Measurements from ENCODE around the gene F2R.
"Not testable (repeated sequence)": the region's sequence is repeated elsewhere in the genome, so short reads cannot be mapped to it uniquely, and the experiment has no call there.

The F2R gene

DNA sequence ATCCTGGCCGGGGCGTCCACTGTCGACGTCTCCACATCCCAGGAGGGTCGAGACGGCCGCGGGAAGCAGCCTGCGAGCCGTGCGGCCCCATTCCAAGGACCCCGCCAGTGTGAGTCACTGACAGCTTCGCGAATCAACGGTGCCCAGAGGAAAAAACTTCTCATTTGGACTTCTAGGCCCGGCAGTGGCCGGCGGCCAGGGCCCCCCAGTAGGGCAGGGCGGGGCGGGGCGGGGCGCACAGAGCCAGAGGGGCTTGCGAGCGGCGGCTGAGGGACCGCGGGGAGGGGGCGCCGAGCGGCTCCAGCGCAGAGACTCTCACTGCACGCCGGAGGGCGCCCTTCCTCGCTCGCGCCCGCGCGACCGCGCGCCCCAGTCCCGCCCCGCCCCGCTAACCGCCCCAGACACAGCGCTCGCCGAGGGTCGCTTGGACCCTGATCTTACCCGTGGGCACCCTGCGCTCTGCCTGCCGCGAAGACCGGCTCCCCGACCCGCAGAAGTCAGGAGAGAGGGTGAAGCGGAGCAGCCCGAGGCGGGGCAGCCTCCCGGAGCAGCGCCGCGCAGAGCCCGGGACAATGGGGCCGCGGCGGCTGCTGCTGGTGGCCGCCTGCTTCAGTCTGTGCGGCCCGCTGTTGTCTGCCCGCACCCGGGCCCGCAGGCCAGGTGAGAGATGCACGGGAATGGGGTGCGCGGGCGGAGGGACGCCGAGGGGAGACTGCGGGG, at the start of gene F2R:
Gene F2R (plus strand): TSS at position 391 of the 720 bp plus-strand sequence. CDS start 182 bp downstream, at position 573.
- peak; percentile 59 for DNase-seq

DNA sequence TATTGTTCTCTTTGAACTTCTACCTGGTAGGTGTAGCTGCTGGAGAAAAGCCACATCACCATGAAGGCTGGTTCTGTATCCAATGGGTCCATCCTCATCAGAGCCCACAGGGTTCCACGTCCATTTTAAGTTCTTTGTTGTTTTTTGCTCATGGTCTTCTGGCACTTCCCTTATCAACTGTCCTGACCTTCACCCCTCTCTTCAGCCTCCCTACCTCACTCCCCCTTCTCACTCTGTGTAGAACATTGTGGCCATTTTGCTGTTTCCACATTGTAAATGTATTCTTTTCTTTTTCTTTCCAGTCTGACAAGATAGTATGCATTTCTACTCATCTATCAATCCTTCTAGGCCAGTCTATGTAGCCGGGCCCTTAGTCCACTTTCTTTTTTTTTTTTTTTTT, 48.4 kb upstream of the F2R start:
- no peak for DNase-seq

DNA sequence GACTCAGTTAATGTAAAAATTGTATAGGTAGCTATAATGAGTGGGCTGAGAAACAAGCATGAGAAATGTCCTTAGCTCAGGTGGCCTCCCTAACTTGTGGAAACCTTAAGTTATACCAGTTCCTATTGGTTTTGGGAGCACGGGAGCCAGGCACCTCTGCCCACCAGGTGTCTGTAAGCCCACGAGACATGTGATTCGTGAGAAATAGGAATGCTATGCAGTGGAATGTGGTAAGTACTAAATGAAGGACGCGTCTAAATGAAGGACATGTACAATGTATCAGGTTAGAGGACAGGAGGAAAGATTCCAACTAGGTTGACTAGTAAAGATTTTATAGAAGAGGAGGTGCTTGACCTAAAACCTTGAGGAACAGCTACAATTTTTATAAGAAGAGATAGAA, 46.7 kb upstream of the F2R start:
- no peak for DNase-seq

DNA sequence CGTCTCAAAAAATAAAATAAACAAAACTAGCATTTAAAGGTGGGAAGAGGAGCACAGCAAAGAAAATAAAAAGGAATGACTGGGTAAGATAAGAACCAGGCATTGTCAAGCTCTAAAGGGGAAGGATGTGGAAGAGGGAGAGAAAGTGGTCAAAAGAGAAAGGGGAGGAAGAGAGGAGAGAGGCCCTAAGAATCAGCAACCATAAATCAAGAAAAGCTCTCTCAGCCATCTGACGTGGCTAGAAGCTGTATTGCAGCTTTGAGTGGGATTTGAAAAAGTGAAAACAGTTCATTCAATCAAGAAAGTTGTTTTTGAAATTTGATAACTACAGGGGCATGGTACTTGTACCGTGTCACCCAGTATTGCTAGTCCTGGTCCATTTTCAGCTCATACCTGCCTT, 45.4 kb upstream of the F2R start:
- no peak for DNase-seq

DNA sequence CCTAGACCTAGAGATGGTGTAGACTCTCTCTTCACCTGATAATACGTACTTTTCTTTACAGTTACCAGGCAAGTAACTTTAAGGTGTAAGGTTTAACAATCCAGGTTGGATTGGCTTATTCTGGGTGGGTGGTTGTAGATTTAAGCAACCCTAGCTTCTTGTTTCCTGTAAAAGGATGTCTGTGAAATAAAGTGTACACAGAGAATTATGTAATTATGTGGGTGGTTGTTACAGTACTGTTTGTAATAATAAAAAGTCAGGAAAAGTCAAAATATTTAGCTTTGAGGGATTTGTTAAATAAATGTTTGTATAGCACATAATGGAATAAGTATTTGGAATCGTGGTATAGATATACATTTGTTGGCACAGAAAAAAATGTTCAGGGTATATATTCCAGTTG, 43.7 kb upstream of the F2R start:
- DNase-seq: no peak

DNA sequence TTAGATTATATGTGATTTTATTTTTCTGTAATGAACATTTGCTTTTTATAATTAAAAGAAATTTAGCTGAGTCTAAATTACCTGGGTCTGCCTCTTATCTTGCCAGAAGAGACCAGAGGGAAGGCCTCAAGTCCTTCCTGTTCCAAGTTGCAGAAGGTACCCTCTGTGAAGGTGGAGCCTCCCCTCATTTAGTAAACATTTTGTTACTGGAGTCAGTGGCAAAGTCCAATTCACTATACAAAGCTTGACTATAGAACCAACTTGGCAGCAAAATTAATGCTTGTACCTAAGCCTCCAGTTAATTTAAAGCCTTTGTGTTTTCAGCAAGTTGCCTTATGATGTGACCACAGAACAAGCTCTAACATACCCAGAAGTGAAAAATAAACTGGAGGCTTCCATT, 42.8 kb upstream of the F2R start:
- no peak for DNase-seq

DNA sequence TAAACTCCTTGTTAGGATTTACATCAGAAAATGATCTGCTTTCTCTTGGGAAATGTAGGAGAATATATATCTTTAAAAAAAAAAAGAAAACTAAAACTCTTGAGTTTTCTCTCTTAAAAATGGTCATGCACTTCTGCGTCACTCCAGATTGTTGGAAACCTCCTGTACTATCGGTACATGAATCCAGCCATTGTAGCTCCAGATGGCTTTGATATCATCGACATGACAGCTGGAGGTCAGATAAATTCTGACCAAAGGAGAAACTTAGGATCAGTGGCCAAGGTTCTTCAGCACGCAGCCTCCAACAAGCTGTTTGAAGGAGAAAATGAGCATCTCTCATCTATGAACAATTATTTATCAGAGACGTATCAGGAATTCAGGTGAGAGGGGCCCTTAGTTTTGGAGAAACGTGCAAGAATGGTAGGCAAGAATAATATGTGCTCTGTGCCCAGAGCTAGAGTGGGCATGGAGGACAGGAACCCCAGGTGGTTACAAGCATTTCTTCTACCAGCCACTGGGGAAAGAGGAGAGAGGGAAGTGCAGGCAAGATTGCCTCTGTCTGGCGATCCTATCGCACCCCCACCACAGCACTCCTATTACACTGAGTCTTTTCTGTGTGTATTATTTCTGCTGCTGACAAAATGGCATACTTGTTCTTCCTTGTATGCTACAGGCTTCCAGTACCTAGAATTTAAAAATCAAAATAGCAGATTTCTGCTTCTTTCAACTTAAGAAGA, 41.4 kb upstream of the F2R start:
- DNase-seq: no peak

DNA sequence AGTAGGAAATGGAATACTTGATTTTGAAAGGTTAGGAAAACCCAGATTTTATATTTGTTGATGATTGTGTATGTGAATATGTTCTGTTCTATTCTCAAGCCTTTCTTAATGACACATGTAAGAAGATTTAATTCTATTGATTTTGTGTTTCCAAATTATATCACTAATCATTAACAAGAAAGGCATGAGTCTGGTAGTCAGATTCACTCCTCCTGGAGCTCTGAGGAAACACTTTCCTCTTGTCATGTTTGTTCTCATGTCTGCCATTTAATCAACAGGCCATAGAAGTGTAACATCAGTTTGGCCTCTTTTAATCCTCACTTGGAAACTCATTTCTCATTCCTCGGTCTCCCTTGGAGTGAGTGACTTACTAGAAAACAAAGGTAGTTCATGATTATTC, 40.6 kb upstream of the F2R start:
- no peak for DNase-seq

DNA sequence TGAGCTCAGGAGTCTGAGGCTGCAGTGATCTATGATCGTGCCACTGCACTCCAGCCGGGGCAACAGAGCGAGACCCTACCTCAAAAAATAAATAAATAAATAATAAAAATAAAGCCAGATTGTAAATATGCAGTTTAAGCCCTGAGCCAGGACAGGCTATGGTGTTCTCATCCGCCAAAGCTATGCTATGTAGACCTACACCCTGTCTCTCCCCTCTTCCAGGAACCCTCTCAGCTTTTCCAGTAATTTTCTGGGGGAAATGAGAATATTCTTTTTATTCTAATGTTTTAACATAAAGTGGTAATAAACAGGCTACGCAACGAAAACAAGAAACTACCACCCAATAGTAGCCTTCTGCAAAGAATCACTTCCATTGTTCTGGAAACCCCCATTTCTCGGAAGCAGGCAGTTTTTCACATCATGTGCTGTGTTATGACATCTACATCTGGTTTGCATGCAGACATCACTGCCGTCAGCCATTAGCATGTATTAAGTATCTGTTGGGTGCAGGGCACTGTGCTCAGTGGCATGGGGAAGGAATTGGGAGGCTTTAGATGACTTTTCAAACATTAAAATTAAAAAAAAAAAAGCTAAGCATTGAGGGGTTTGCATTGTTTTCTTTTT, 38.0 kb upstream of the F2R start:
- no peak for DNase-seq

DNA sequence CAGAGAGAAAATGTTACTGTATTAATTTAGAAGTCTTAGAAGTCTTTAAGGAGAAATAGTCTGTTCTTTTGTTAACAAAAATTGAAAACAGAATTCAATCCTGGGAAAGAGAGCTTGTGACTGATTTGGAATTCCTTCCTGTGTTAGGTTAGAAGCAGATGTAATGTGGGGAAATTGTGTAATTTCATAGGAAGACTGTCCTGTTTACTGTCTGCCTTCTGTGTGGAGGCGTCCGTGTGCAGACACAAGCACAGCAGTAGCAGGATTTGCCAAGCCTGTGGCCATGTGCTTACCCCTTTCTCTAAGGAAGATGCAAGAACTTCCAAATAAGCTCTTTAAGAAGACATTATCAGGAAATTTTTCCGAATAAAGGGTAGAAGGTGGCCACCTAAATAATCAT, 36.7 kb upstream of the F2R start:
- DNase-seq: no peak

DNA sequence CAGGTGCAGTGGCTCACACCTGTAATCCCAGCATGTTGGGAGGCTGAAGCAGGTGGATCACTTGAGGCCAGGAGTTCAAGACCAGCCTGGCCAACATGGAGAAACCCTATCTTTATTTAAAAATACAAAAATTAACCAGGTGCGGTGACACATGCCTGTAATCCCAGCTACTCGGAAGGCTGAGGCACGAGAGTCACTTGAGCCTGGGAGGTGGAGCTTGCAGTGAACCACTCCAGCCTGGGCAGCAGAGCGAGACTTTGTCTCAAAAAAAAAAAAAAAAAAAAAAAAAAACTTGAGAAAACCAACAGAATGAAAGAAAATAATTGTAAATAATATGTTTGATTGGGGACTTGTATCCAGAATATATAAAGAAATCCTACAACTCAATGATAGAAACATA, 35.1 kb upstream of the F2R start:
- DNase-seq: not testable (repeated sequence)

DNA sequence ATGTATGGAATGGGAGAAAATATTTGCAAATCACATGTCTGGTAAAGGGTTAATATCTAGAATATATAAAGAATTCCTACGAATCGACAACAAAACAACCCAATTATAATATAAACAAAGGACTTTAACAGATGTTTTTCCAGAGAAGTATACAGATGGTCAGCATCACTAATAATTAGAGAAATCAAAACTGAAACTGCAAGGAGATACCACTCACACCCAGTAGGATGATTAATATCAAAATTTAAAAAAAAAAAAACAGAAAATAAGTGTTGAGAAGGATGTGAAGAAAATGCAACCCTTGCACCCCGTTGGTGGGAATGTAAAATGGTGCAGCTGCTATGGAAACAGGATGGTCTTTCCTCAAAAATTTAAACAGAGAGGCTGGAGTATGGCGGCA, 34.6 kb upstream of the F2R start:
- DNase-seq: no peak

DNA sequence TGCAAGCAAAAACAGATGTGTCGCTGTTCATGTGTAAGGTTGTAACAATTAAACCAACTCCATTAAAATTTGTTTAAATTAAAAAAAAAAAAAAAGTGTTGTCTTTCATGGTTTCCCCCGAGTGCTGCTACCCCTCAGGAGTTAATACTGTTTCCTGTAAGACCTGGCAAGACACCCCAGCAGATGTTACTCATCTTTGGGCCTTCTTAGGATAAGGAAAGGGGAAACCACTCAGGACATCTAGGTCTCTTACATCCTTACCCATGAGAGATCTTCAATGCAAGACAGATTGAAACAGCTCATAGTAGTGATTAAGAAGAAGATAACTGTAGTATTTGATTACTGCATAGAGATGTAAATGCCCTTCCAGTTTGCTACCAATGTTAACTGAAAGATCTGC, 33.5 kb upstream of the F2R start:
- DNase-seq: no peak

DNA sequence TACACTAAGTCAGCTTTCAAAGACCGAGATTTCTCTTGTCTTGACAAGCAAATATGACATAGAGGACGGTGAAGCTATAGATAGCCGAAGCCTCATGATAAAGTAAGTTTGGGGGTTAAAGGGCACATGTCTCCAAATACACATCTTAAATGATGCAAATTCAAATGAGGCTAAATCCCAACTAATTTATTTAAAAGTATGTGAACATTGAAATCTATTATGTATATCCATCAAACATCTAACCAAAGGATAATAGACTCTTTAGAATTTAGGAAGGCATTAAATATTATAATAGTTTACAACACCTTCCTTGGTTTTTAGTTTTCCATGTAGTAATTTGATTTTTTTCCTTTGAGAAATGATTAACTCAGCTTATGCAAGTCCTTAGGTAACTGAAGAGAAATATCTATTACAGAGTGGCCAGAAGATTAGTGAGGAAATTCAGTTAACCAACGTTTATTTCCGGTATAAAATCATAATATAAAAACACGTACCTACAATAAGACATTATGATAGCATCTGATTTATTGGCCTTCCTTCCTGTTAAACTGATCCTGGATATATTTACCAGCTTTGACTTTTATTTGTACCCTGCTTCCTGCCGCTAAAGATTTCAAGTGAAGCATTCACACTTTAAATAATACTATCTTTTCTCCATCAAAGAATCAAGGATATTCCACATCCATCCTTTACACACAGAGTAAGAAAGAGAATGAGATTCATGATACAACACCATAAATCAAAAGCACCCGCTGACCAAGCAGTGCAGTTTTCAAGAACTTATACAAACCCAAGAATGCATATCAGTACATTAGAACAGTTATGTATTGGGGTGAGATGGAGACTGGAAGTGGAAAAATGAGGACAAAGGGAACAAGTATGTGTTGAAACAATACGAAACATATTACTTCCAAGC, 31.9 kb upstream of the F2R start:
- no peak for DNase-seq

DNA sequence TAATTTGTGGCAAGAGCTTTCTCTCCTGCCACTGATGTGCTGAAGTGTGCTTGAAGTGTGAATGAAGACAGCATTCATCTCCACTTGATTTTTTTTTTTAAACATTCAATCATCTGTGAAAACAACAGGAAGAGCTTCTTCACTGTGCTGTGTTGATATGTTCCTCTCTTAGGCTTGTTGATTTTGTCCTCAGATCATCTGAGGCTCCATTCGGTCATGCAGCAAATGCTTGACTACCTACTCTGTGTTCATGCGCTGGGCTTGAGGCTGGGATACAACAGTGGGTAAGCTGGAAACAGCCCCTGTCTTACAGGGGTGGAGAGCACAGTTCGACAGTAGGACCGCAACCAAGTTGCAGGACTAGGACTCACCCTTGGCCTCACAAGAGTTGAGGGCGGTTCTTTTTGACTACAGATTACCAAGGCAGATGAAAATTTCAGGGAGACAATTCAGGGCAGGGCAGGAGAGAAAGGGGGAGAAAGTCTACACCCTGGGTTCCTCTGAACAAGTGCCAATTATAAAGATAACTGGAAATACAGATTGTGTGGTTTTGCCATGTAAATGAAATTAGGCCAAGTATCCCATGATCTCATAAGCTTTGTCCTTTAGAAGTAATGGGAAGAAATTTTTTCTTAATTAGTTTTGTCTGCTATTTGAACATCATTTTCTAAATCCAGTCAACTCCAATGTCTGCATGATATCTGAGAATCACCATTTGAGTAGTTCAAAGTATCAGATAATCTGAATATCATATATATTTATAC, 31.0 kb upstream of the F2R start:
- DNase-seq: no peak

DNA sequence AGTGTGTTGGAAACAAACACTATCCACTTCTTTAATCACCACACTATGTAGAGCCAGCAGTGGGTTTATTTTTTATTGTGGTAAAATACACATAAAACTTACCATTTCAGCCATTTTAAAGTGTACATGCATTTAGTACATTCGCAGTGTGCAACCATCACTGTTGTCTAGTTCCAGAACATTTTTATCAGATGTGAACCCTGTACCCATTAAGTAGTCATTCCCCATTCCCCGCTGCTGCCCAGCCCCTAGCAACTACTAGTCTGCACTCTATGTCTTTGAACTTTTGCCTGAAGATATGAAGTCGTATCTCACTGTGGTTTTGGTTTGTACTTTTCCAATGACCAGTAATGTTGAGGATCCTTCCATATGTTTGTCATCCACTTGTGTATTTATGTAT, 30.2 kb upstream of the F2R start:
- no peak for DNase-seq

DNA sequence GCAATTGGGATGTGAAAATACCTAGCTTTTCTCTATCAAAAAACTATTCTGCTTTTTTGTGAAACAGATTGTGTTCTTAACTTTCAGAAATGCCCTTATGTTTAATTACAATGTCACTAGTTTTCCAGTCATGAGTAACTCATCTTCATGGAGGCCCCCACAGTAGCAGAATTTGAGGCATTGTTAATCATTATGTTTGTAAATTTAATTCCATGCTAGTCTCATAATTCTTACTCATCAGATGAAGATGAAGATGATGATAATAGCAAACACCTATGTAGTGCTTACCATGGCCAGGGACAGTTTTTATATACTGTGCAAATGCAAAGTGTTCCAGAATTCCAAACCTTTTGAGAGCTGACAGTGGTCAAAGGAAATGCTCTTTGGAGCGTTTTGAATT, 27.7 kb upstream of the F2R start:
- DNase-seq: no peak

DNA sequence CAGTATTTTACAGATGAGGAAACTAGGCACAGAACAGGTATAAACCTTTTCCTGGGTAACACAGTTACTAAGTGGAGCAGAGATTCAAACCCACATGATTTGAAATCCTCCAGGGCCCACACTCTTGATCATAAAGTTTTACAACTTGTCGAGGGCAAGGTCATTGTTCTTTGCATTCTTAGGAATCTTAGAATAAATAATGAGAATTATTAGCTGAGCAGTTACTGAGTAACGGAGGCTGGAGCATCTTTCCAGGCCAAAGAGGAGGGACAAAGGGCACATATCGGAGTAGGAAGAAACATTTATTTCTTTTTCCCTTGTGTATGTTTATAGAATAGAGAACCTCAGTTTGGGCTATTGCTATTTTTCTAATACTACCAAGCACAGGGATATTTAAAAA, 27.1 kb upstream of the F2R start:
- DNase-seq: no peak

DNA sequence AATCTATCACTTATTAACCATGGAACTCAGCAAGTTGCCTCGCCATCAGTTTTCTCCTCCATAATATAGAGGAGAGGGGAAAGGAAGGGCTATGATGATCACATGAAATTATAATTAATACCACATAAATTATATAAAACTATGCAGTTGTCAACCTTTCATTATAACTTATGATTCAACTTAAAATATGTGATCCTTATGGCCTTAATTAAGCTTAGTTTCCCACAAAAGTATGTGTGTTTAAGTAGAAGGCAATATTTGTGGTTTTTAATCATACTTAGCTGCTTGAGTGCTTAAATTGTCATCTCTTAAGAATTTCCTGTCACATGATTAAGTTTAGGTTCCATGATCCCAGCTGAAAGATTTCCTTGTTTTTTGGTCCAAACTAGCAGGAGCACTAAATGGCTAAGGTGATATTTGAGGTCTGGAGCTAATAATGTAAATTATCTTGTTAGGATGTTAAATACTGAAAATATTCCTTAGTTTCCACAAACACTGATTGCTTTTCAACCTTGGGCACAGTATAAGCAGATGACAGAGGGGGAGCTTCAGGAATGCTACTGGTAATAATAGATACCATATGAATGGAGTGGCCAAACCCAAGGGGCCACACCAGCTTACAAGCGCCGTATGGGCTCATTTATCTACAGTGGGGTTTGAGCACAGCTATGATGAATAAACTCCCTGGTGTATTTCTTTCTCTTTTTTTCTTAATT, 26.4 kb upstream of the F2R start:
- DNase-seq: no peak

DNA sequence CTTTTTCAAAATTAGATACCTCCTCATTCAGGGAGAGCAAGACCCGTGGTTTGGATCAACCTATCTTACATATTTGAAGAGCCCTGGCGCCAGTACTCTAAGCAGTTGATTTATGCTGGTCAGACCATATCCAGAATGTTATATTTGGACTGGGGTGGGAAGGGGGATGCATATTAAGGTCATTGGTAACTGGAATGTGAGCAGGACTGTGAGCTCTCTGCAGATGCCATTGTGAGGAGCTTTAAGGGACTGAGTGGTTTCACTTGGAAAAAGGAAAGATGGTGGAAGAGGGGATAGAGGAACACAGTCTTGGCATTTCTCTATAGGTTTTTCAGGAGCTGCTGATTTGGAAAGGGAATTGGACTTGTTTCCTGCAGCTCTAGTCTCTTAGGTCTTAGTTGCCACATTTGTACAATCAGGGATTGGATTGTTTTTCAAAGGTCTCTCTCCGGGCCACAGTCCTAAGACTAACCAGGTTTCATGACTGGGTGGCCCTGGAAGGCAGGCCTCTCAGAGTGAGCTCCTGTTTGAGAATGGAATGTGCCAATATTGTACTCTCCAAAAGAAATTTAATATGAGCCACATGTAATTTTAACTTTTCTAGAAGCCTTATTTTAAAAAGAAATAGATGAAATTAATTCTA, 25.8 kb upstream of the F2R start:
- DNase-seq: no peak

All from activated CD4-positive, alpha-beta T cell treated with anti-CD3 and anti-CD28 coated beads for 48 hours (primary cell).